22Rv1 (cell line): ENCODE results near the gene PHB1.

Experiments used
- H3K27ac ChIP-seq: fragments of 450-650 bp; 2 replicates; pipeline ENCODE4 v1.5.1; 2017
- CTCF ChIP-seq: fragments of 450-650 bp; IDR thresholded peaks from 2 replicates; pipeline ENCODE4 v1.5.1; 2017; ENCODE audit warnings: mild to moderate bottlenecking
- ZFX ChIP-seq: fragments of 450-650 bp; IDR thresholded peaks from 2 replicates; pipeline ENCODE4 v1.6.1; 2017; ENCODE audit warnings: antibody characterized with exemption, borderline replicate concordance

PHB1 gene

GRCh38 chr17:49439673-49440571 lies 25.2 kb upstream of the PHB1 start:
- H3K27ac ChIP-seq, result no peak overlapping the region
- TF ChIP-seq ZFX (no peak), CTCF (no peak)

GRCh38 chr17:49439305-49439672 lies 24.6 kb upstream of the PHB1 start:
- H3K27ac ChIP-seq, result no peak overlapping the region

GRCh38 chr17:49438436-49439278 lies 24.0 kb upstream of the PHB1 start:
- TF ChIP-seq ZFX (no peak), CTCF (no peak)
- no peak overlapping the region for H3K27ac ChIP-seq

More at GRCh38 chr17:49439305-49439672, 24.6 kb upstream of the PHB1 start:
- TF ChIP-seq ZFX (no peak), CTCF (no peak)

GRCh38 chr17:49437696-49438435 lies 23.2 kb upstream of the PHB1 start:
- no peak for TF ChIP-seq ZFX
- no peak for TF ChIP-seq CTCF
- no peak overlapping the region for H3K27ac ChIP-seq

- H3K27ac ChIP-seq, result no peak overlapping the region
- TF ChIP-seq CTCF (no peak), ZFX (no peak)
These were observed 21.5 kb upstream of the PHB1 start for GRCh38 chr17:49436174-49436573.

- TF ChIP-seq CTCF, result no peak
- TF ChIP-seq ZFX, result no peak
- H3K27ac ChIP-seq, result no peak overlapping the region
These were observed 21.0 kb upstream of the PHB1 start for GRCh38 chr17:49435671-49436029.
